Stimulated activated CD8-positive, alpha-beta memory T cell treated with anti-CD3 and anti-CD28 coated beads, Interleukin-15, amount 100 ng/mL, for 1 hour (primary cell): Measurements from ENCODE around the gene ZNRD2.

Source experiments
- DNase-seq: peaks from one replicate; pipeline ENCODE4 v3.0.0-alpha.2; 2020; ENCODE audit warnings: low read depth

The ZNRD2 gene

GRCh38 chr11:65538232-65538914 is 31.9 kb upstream of the ZNRD2 start:
- DNase-seq: no peak

GRCh38 chr11:65538915-65539743 is 31.1 kb upstream of the ZNRD2 start:
- no peak for DNase-seq

GRCh38 chr11:65539744-65540289 is 30.5 kb upstream of the ZNRD2 start:
- no peak for DNase-seq

GRCh38 chr11:65540290-65541092 is 29.8 kb upstream of the ZNRD2 start:
- peak; percentile 80 for DNase-seq

GRCh38 chr11:65541093-65541982 is 28.9 kb upstream of the ZNRD2 start:
- no peak for DNase-seq

GRCh38 chr11:65542738-65543390 is 27.4 kb upstream of the ZNRD2 start:
- no peak for DNase-seq

- no peak for DNase-seq
Measured at GRCh38 chr11:65545853-65546216, 24.4 kb upstream of the ZNRD2 start.

- peak; percentile 97 for DNase-seq
Measured at GRCh38 chr11:65546217-65546958, 23.9 kb upstream of the ZNRD2 start.

GRCh38 chr11:65547446-65548125 is 22.7 kb upstream of the ZNRD2 start:
- DNase-seq: no peak

- no peak for DNase-seq
Measured at GRCh38 chr11:65548395-65548794, 21.9 kb upstream of the ZNRD2 start.

- DNase-seq: no peak
Measured at GRCh38 chr11:65549096-65549495, 21.2 kb upstream of the ZNRD2 start.

- DNase-seq: no peak
Measured at GRCh38 chr11:65551572-65552387, 18.5 kb upstream of the ZNRD2 start.

- no peak for DNase-seq
Measured at GRCh38 chr11:65552388-65552951, 17.8 kb upstream of the ZNRD2 start.

- no peak for DNase-seq
Measured at GRCh38 chr11:65553301-65554001, 16.8 kb upstream of the ZNRD2 start.

GRCh38 chr11:65554057-65554818 is 16.0 kb upstream of the ZNRD2 start:
- no peak for DNase-seq

GRCh38 chr11:65554842-65555430 is 15.3 kb upstream of the ZNRD2 start:
- DNase-seq: no peak
